Measurements from ENCODE around the gene CKAP2L.

Gene CKAP2L

GRCh38 chr2:112727276-112728028 lies 37.0 kb downstream of the CKAP2L start:
- TF ChIP-seq, protein P1, sequence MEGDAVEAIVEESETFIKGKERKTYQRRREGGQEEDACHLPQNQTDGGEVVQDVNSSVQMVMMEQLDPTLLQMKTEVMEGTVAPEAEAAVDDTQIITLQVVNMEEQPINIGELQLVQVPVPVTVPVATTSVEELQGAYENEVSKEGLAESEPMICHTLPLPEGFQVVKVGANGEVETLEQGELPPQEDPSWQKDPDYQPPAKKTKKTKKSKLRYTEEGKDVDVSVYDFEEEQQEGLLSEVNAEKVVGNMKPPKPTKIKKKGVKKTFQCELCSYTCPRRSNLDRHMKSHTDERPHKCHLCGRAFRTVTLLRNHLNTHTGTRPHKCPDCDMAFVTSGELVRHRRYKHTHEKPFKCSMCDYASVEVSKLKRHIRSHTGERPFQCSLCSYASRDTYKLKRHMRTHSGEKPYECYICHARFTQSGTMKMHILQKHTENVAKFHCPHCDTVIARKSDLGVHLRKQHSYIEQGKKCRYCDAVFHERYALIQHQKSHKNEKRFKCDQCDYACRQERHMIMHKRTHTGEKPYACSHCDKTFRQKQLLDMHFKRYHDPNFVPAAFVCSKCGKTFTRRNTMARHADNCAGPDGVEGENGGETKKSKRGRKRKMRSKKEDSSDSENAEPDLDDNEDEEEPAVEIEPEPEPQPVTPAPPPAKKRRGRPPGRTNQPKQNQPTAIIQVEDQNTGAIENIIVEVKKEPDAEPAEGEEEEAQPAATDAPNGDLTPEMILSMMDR (IDR thresholded peaks at IDR 0.05; ENCODE audit: low read depth, low read length, missing control alignments): no peak
- DNase-seq (ENCODE audit: low read depth): no peak
- no peak overlapping the region for H3K4me3 ChIP-seq (ENCODE audit: low read depth, low read length)

DNA sequence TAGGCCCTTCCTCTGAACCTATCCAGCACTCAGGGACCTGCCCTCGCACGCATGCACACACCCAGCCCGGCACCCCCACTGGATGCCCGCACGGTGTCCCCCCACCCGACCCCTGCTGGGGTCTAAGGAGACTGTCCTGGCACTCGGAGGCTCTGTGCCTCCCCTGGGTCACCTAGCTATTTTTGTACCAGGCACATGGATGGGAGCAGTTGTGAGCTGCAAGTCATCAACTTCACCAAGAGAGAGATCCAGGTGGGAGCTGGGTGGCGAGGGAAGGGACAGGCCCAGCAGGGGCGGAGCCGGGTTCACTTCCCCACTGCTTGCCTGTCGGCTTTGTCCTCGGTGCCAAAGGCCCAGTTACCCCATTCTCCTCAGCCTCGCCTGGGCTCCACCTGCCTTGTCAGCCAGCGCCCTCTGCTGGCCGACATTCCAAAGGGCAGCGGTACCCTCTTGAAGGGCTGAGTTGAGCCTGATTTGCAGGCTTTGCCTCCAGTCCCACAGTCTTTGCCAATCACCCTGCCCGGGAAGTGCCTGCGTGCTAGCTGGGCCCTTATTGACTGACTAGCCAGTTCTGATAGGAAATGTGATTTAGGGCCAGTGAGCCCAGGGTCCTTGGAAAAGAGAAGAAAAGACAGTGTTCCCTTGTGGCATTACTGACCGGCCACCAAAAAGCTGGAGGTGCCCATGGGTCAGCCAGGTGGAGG lies 37.8 kb downstream of the CKAP2L start:
- TF ChIP-seq, protein P1 (IDR thresholded peaks at IDR 0.05; ENCODE audit: low read depth, low read length, missing control alignments): peak; percentile 98
- peak; percentile 70 for DNase-seq (ENCODE audit: low read depth)
- H3K4me3 ChIP-seq (ENCODE audit: low read depth, low read length): no peak overlapping the region; the same call in 1 of the 2 replicates

- DNase-seq (ENCODE audit: low read depth): no peak
- TF ChIP-seq, protein P1 (IDR thresholded peaks at IDR 0.05; ENCODE audit: low read depth, low read length, missing control alignments): peak; percentile 24
- no peak overlapping the region; the same call in 1 of the 2 replicates for H3K4me3 ChIP-seq (ENCODE audit: low read depth, low read length)
Measured at GRCh38 chr2:112725545-112726457, 38.6 kb downstream of the CKAP2L start.

DNA sequence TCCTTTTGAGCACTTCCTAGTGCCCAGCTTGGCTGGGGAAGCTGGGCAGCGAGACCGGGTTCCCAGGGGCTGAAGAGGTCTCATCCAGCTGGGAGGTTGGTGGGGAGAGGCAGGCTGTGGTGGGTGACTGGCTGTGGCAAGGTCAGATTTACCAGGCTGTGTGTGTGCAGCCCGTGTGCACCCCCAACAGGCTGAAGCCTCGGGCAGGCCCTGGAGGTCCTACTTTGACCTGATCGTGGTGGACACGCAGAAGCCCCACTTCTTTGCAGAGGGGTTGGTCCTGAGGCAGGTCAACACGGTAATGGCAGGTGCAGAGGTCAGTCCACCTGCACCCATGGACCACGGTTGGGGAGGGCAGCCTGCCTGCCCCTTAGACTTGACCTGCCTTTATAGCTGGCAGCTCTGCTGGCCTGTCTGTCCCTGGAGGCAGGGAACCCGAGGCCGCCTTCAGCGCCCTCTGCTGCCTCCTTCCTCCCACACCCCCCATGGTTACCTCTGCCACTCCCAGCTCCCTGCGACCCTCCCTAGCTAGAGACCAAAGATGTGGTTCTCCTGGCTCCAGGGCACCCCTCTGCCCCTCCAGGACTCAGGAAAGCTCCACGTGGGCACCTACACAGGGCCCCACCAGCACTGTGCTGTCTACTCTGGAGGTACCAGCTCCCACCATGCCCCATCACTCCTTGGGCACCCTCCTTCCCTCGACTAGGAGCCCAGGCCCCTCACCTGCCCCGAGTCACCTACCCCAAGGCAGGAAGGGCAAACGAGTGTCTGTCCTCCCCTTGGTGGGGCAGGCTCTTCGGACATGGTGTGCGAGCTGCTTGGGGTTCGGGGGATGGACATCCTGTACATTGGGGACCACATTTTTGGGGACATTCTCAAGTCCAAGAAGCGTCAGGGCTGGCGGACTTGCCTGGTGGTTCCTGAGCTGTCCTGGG lies 39.6 kb downstream of the CKAP2L start:
- no peak overlapping the region for H3K4me3 ChIP-seq (ENCODE audit: low read depth, low read length)
- no peak for DNase-seq (ENCODE audit: low read depth)
- TF ChIP-seq, protein P1 (IDR thresholded peaks at IDR 0.05; ENCODE audit: low read depth, low read length, missing control alignments): peak; percentile 53

GRCh38 chr2:112723995-112724394 lies 40.4 kb downstream of the CKAP2L start:
- H3K4me3 ChIP-seq (ENCODE audit: low read depth, low read length): no peak overlapping the region
- TF ChIP-seq, protein P1 (IDR thresholded peaks at IDR 0.05; ENCODE audit: low read depth, low read length, missing control alignments): no peak

GRCh38 chr2:112723547-112723940 lies 40.9 kb downstream of the CKAP2L start:
- no peak overlapping the region for H3K4me3 ChIP-seq (ENCODE audit: low read depth, low read length)
- TF ChIP-seq, protein P1 (IDR thresholded peaks at IDR 0.05; ENCODE audit: low read depth, low read length, missing control alignments): no peak

More at GRCh38 chr2:112723995-112724394, 40.4 kb downstream of the CKAP2L start:
- no peak for DNase-seq (ENCODE audit: low read depth)

More at GRCh38 chr2:112723547-112723940, 40.9 kb downstream of the CKAP2L start:
- DNase-seq (ENCODE audit: low read depth): no peak
